Measurements from ENCODE around the gene CYTH3.
A peak's percentile ranks its signal among the peaks of the same experiment; 100 is the strongest.

Gene CYTH3

DNA sequence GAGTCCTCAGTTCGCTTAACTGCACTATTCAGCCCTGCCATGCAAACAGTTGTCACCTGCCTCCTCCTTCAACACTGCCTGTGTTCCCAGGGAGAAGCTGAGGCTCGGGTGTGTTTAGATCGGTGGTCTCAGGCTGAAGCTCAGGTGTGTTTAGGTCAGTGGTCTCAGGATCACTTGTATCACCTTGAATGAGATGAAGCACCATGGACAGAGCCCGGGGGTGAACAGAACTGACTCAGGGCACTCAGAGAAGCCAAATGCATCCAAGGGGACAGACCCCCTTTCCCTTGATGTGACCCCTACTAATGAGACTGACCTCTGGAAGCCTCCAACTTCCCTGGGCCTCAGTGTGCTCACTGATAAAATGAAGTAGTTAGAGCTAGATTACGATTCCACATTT, 84.0 kb downstream of the CYTH3 start:
- no peak for DNase-seq

DNA sequence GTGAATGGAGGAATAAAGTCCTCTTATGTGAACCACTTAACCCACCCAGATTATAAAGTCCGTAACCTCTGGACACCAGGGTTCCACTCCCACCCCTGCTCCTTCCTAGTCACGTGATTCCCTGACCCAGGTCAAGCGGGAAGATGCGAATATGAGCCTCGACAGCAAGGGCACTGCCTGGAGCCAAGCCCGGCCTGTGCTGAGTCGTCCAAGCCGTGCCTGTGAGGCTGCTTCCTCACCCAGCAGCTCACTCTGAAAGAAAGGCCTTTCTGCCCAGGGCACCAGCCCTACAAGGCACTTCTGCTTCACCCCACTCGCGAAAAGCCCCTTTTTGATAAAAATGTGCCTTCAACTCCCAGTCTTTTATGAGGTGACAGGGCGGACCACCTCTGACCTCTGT, 85.8 kb downstream of the CYTH3 start:
- DNase-seq: no peak

DNA sequence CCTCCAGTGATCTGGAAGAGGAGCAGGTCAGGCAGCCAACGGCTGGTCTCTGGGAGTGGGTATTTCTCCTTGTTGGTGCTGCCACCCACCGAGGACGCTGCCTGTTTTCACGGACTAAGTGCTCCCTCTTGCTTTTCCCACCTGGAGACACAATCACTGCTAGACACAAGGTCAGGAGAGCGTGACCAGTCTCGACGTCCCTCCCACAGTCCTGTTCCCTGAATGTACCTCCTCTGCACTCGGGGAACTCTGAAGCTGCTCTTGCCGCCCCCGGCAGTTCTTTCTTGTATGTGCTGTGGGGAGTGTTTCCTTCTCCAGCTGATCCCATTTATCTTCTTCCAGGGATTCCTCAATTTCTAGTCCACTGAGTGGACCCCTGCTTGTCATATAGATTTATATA, 89.4 kb downstream of the CYTH3 start:
- no peak for DNase-seq

DNA sequence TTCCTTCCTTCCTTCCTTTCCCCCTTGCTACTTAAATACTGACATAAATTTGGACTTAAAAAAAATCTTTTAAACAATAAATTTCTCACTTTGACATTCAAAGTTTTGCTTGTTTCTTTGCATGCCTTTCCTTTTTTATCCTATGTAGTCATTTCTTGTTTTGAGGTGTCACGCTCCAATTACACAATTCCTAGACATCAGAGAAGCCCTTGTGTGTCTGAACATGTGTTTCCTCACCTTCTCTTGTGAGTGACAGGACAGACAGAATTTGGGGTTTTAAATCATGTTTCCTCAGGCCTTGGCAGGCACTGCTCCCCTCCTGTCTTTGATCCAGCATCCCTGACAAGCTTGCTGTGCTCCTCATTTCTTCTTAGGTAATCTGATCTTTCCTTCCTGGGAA, 91.3 kb downstream of the CYTH3 start:
- DNase-seq: no peak

DNA sequence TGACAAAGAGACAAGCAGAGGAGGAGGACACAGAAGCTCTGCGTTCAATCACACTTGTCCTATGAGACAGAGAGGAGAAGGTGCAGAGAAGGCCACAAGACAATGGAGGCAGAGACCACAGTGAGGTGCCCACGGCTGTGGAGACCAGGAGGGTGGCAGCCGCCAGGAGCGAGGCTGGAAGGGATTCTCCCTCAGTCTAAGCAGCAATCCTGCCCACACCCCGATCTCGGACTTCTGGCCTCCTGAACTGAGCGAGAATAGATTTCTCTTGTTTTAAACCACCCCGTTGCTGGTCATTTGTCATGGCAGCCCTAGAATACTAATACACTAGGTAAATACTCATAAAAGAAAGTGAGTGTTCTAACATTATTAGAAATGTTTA, 92.1 kb downstream of the CYTH3 start:
- DNase-seq: no peak

DNA sequence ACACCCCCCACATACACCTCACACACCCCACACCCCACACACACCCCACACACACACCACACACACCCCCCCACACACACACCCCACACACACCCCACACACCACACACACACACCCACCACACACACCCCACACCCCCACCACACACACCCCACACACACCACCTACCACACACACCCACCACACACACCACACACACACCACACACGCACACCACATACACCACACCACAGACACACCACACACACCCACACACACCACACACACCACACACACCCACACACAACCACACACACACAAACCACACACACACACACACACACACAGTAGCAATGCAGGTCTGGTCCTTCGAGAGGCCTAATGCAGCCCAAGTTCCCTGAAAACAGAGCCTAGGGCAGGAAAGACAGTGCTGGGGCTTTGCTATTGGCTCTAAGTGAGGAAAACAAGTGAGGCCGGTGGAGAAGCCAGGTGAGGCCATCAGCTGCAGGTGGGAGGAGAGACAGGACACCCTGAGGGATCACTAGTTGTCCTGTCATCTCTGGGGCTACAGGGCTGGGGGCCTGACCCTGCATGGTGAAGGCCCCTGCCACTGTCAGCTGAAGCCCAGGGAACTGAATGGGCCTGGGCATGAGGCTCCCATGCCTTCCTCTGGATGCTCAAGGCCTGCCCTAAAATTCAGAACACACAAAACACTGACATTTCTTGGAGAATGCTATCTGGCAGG, 92.6 kb downstream of the CYTH3 start:
- DNase-seq: no peak

DNA sequence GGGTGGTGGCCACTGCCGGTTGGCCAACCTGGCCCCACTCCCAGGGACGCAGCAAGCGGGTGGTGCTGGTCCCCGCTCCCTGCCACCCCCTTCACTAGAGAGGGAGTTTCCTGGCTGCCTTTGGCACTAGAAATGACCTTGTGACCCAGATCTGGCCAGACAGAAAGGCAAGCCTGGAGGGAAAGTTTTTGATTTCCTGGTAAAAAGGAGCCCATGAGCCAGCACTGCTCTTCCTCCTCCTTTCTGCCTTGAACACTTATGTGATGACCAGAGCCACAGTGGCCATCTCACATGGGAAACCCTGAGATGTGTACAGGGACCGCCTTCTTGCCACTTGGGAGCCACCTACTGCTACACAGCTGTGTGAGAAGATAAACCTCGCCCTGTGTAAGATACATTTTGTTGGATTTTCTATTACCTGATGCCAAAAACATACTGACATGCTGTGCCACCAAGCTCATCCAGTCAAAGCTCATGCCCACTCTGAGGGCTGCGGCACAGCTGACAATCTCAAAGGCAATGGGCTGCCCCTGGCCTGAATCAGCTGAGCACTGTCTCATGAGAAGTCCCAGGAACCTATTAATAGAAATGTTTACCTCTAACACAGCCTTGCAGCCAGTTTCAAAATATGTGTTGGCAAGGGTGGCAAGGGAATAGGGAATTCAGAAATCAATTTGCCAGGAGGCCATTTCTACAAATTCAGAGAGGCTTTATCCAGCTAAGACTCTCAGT, 94.0 kb downstream of the CYTH3 start:
- no peak for DNase-seq

DNA sequence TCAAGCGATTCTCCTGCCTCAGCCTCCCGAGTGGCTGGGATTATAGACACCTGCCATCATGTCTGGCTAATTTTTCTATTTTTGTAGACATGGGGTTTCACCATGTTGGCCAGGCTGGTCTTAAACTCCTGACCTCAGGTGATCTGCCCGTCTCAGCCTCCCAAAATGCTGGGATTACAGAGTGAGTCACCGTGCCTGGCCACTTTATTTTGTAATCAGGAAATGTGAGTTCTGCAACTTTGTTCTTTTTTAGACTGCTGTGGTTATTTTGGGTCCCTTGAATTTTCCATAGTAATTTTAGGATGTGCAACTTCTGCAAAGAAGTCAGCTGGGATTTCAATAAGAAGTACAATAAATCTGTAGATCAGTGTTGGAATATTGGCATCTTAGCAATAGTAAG, 96.8 kb downstream of the CYTH3 start:
- peak; percentile 63 for DNase-seq

DNA sequence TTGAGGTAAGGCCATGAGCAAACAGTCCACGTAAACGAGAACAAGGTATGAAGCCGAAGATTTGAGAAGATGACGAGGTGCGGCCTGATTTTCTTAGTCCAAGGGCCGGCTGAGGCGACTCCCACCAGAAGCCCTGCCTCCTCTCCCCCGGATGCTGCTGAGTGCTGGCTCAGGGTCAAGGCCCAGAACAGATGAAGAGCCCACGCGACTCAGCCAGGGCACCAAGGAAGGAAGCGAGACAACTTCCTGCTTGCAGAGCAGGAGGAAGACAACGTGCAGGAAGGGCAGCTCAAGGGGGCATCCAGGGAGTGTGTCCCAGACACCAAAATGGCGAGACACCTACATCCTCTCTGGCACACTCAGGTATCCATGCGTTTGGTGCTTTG, 99.5 kb downstream of the CYTH3 start:
- DNase-seq: peak; percentile 46

DNA sequence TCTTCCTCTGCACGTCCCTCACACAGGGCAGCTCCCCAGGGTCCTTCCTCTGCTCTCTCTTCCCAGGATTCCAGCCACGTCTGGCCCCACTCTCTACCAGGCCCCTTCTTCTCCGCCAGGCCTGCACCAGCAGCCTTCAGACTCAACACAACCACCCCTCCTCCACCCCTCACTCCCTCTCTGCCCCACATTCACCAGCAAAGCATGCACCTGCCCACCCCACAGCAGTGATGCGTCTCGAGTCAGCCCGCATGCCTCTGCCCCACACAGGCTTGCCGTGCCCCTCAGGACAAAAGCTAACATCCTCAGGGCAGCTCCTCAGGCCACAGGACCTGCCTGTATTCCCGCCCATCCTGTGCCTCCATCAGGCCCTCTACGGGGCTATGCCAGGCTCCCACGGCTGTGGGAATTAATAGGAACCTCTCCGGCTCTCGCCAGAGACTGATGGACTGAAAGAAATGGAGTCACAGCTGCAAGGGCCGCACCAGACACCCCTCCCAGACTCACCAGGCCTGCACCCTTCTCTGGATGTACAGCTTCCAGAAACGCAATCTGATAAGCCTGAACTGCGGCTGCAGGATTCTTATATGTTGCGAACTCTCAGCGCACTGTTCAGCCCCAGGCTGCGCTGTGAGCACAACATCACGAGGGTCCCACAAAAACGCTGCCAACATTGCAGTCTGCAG, 100.1 kb downstream of the CYTH3 start:
- DNase-seq: peak; percentile 41

DNA sequence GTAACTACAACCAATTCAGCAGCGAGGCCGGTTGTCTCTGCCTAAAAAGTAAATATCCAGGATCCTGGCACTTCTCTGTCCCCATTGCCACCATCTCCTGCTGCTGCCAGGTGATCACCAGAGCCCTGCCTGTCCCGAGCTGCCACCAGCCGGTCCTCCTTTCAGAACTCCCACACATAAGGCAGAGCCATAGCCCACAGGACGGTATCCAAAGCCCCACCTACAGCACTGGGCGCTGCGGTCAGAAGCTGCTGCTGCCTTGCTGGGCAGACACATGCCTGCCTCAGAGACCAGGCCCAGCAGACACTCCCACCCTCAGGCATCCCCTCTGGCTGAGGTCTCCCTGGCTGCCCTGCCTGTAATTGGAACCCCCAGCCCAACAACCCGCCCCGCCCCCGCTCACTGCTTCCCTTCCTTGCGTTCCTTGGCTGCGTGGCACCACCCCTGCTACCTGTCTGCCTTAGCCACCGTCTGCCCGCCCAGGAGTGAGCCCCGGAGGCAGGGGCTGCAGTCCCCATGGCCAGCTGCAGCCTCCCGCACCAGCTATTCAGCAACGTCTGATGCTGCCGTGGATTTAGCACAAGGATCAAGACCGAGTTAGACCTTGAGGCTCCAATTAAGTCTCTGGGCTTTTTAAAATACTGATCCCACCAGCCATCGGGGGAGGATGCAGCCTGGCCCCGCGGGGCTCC, 100.7 kb downstream of the CYTH3 start:
- no peak for DNase-seq

DNA sequence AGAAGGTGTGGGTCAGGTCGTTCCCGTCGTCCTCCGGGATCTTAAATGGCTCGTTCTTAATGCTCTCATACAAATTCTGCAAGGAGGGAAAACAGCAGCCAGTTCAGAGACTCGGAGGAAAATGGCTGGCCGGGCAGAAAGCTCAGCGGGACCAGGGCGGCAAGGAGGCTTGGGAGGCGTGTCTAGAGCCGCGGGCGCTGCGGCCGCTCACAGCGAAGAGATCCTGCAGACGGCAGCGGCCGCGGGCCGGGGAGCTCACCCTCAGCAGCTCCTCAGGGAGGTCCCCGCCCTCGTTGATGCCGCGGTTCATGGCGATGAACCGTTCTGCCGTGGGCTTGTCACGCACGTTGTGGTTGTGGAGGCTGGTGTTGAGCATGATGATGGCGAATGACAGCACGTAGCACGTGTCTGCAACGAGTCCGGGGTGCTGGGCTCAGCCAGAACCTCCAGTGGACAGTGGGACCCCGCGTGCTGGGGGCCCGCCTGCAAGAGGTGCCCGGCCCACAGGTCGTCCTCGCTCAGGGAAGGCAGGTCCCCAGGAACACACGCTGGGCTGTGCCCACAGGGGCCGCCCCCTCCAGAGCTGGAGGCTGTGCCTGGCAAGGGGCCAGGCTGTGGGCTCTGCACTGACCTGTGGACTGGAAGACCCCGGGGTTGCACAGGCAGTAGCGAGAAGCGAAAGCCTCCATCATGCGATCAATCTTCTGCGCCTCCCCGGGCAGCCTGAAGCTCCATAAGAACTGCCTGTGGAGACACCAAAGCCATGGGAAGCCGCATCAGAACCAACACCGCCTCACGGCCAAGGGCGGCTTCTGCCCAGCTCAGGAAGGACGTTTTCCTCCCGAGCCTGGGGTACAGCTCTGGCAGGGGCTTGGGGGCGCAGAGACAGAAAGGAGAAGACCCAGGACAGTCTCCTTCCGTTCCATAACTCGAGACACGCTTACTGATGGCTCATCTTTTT, 101.6 kb downstream of the CYTH3 start:
- DNase-seq: no peak

DNA sequence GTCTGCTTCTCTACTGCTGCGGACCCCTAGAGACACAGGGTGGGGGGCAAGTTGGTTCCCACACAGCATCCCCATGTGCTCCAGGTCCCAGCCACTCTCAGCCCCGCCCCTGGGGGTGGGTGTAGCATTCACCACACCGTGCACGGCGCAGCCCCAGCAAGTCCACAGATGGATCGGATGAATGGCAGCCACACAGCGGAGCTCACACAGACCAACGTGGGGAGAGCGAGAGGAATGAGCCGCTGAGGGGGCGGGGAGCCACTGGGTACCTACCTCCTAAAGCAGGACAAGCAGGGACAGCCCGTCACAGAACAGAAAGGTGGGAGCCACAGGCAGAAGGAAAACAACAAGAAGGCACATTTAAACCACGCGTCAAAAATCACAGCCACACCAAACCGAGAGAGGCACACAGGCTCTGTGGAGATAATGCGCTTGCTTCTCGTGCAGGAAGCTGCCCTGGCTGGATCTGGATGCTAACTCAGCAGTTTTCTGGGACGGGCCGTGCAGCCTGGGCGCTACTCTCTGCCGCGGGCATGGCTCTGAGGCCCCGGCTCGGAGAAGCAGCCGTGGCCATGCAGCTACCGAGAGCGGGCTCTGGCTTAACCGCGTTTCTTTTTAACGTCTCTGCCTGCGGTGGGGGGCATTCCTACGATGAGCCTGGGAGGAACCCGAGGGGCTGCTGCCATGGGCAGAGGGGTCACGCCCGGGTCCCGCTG, 102.5 kb downstream of the CYTH3 start:
- DNase-seq: no peak

DNA sequence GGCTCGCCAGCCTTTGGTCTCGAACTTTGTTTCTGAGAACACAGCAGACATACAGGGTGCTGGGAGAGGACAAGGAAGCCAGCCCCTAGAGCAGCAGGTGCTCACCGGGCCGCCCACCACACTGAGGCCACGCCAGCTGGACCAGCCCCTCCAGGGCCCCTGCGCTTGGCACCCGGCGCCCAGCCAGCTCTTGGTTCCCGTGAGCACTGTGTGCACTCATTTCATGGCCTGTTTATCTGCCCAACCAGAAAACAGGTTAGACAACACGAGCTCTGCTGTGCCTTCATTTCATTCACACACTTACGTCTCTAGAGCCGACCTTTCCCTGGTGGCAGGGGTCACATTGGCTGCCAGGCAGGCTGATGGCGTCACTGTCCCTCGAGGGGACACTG, 104.0 kb downstream of the CYTH3 start:
- DNase-seq: no peak

DNA sequence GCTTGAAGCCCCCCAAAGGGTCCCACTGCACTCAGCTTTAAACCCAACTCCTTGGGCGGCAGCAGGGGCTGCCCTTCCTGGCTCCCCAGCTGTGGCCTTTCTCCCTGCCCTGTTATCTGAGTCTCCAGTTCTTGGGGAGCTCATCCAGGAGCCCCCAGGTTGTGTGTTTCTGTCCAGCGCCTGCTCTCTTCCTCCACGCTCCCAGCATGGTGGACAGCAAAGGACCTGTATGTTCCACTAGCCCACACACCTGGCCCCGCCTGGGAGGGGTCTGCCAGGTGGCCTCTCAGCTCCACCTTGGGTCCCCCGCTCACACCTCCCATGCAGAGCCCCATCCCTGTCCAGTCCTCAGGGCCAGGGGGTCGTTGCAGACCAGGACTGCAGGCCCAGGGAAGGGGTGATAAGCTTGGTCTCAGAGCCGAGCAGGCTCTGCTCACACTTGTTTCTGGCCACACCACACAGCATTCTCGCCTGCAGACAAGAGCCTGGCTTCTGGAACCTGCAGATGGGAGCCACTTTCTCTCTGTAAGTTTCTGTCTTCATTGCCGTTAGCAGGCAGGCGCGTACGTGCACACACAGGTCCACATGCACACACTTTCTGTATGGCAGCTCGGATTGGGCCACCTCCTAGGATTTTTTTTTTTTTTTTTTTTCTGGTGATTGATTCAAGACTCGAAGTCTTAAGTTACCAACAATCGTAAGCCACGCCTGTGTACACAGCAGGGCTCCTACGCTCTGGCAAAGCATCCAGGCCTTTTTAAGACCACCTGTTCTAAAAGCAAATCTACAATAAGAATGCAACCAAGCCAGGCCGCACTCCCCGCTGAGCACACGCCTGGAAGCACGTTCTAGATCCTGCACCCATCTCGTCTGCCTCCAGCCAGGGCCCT, 104.6 kb downstream of the CYTH3 start:
- DNase-seq: no peak

DNA sequence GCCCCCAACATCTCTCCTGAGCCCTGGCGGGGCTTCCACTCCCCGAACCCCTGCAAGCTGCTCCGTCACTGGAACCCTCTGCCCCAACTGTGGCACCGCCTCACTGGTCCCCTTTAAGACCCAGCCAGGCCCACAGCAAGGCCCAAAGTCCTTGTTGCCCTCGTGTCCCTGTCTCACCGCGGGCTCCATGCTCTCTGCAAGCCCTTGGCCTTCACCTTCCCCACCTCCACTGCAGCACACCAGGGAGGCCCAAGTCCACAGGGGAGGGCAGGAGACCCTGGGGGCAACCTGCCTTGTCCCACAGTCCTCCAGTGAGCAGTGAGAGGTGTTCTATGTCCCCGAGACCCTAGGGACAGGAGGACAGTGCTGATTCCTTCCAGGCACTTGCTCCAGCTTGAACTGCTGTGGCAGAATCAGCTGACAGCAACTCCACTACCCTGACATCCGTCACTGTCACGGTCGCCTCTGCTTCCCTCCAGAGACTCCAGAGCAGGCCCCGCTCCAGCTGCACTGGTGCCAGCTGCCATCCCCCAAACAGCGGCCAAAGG, 105.3 kb downstream of the CYTH3 start:
- DNase-seq: no peak

DNA sequence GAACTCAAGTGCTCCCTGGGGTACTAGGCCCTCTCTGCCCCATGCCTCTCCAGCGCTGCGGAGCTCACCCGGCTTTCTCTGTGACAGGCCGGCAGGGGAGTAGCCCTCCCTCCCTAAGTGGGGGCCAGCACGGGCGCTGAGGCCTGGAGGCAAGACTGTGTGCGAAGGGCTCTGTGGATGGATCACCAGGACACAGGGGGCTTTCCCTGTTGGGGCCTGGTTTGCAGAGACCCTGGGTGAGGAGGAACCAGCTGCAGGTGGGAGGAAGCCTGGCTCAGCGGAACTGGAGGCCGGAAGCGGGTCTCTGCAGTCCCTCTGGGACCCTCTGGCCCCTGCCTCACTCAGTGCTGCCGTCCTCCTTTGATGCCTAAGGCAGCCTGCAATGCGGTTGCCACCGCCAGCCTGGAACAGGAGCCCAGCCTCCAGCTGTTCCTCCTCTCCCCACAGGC, 106.0 kb downstream of the CYTH3 start:
- no peak for DNase-seq

DNA sequence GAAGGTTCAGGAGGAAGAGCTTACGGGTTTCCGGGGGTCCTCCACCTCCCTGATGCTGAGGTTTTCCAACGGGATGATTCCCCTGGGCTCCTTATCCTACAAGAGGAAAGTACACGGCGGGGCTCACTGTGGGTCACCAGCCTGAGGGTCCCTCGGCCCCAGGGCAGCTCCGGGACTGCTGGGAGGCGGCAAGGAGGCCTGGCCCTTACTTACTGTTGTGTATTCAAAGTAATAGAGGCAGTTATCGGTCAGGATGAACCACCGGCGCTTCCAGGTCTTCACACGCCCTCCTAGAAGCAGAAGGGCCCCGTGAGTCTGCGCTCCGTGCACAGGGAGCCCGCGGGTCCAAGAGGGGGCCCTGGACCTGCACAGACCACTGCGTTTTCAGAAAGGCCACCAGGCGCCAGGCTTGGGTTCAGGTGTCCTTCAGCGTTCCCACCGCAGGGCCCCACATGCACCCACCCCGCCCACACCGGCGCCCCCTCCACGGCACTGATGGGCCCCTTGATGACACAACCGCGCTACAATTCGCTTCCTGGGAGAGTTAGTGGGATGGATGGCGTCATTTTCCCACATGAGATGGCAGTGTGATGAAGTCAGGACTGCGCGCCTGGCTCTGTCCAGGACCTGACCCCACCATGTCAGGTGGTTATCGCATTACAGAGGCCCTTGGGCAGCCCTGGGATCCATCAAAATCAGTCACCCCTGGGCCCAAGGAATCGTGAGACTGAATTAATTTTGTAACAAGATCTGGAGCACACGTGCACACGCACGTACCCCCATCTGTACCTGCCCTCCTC, 106.7 kb downstream of the CYTH3 start:
- no peak for DNase-seq

DNA sequence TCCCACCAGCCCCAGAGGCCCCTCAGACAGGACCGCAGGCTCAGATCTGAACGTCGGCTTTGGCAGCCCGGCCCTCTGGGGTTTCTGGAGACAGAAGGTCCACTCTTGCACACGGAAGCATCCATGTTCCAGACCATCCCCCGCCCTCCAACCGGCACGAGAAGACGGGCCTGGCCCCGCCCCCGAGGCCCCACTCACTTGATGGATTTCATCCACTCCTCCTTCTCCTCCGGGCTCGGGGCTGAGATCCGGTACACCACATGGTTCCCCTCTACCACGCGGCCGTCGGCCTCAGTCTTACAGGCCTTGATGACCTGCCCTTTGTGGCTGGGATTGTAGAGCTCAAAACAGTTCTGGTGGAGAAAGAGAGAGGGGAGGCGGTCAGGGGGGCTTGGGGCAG, 107.3 kb downstream of the CYTH3 start:
- DNase-seq: no peak

Data from NCI-H226 (cell line).